Neural cell (in vitro differentiated cells): ENCODE data around the gene DDX51. TPM values are rescaled to one million over a fixed set of nuclear protein-coding genes. Genes with fewer than 3 reads are reported as not detected.

Source experiments
- H2AFZ ChIP-seq: fragments of 200-600, 300-800 bp; sonication (generic), shearing (Covaris generic); 2 replicates; pipeline ENCODE4 v1.6.0; 2014; ENCODE audit warnings: low read depth, mild to moderate bottlenecking, antibody characterized with exemption, low read length, moderate library complexity
- H3F3A ChIP-seq: fragments of 200-600 bp; shearing (Covaris generic); 2 replicates; pipeline ENCODE4 v1.6.1; 2016; ENCODE audit warnings: mild to moderate bottlenecking, moderate library complexity, mixed read lengths, antibody characterized with exemption, low read length; ENCODE audit not compliant: insufficient read depth, poor library complexity, severe bottlenecking
- H3K27ac ChIP-seq: fragments of 200-600, 300-800 bp; sonication (generic), shearing (Covaris generic); 2 replicates; pipeline ENCODE4 v1.5.1; 2014; ENCODE audit warnings: mild to moderate bottlenecking, low read length, moderate library complexity
- H3K27me3 ChIP-seq: fragments of 300-800, 200-600 bp; sonication (generic), shearing (Covaris generic); 2 replicates; pipeline ENCODE4 v1.6.0; 2014; ENCODE audit warnings: mild to moderate bottlenecking, low read depth, low read length, moderate library complexity; ENCODE audit not compliant: insufficient read depth
- H3K36me3 ChIP-seq: fragments of 300-800, 200-600 bp; sonication (generic), shearing (Covaris generic); 2 replicates; pipeline ENCODE4 v1.5.1; 2014; ENCODE audit warnings: mild to moderate bottlenecking, antibody characterized with exemption, low read length, moderate library complexity; ENCODE audit not compliant: insufficient read depth
- H3K4me2 ChIP-seq: fragments of 300-800, 200-600 bp; sonication (generic), shearing (Covaris generic); 2 replicates; pipeline ENCODE4 v1.6.0; 2014; ENCODE audit warnings: mild to moderate bottlenecking, low read length
- H3K4me3 ChIP-seq: fragments of 300-800, 200-600 bp; sonication (generic), shearing (Covaris generic); 2 replicates; pipeline ENCODE4 v1.5.1; 2014; ENCODE audit warnings: mild to moderate bottlenecking, low read length, moderate library complexity
- H3K79me2 ChIP-seq: fragments of 200-600 bp; shearing (Covaris generic); replicated peaks from 2 replicates; pipeline ENCODE4 v1.6.0; 2014; ENCODE audit warnings: mild to moderate bottlenecking, low read length, moderate library complexity; ENCODE audit not compliant: insufficient read depth
- H3K9ac ChIP-seq: fragments of 300-800, 200-600 bp; sonication (generic), shearing (Covaris generic); 2 replicates; pipeline ENCODE4 v1.6.1; 2016; ENCODE audit warnings: mild to moderate bottlenecking, low read length, mixed read lengths
- H3K9me2 ChIP-seq: fragments of 200-600 bp; shearing (Covaris generic); 2 replicates; pipeline ENCODE4 v1.6.1; 2016; ENCODE audit warnings: mild to moderate bottlenecking, low read length, mixed read lengths; ENCODE audit not compliant: insufficient read depth
- H3K9me3 ChIP-seq: fragments of 200-600, 300-800 bp; sonication (generic), shearing (Covaris generic); 2 replicates; pipeline ENCODE4 v1.6.1; 2016; ENCODE audit warnings: mild to moderate bottlenecking, mixed run types, low read length, moderate library complexity, mixed read lengths
- H4K20me1 ChIP-seq: fragments of 200-600 bp; shearing (Covaris generic); 2 replicates; pipeline ENCODE4 v1.6.1; 2016; ENCODE audit warnings: mild to moderate bottlenecking, mixed run types; ENCODE audit not compliant: insufficient read depth
- CTCF ChIP-seq: fragments of 450-650 bp; IDR thresholded peaks from 2 replicates; pipeline ENCODE4 v1.5.1; 2014; ENCODE audit warnings: antibody characterized with exemption, mild to moderate bottlenecking, moderate library complexity; ENCODE audit not compliant: poor library complexity, severe bottlenecking
- EP300 ChIP-seq: fragments of 450-650 bp; conservative IDR thresholded peaks from 2 replicates; pipeline ENCODE4 v1.6.1; 2014; ENCODE audit warnings: antibody characterized with exemption, mild to moderate bottlenecking, moderate library complexity; ENCODE audit not compliant: poor library complexity, severe bottlenecking
- EZH2 ChIP-seq: fragments of 200-600, 300-800 bp; shearing (Covaris generic), sonication (generic); IDR thresholded peaks from 2 replicates; pipeline ENCODE4 v1.6.1; 2014; ENCODE audit warnings: antibody characterized with exemption, low read length, borderline replicate concordance, mild to moderate bottlenecking; ENCODE audit not compliant: insufficient read depth, poor library complexity, severe bottlenecking
- MXI1 ChIP-seq: fragments of 450-650 bp; conservative IDR thresholded peaks from 2 replicates; pipeline ENCODE4 v1.6.1; 2014; ENCODE audit warnings: antibody characterized with exemption, mild to moderate bottlenecking; ENCODE audit not compliant: poor library complexity, severe bottlenecking
- POLR2AphosphoS5 ChIP-seq: IDR thresholded peaks from 2 replicates; pipeline ENCODE4 v1.6.1; 2012
- RAD21 ChIP-seq: fragments of 450-650 bp; conservative IDR thresholded peaks from 2 replicates; pipeline ENCODE4 v1.6.1; 2014; ENCODE audit warnings: antibody characterized with exemption, mild to moderate bottlenecking, moderate library complexity
- SMC3 ChIP-seq: fragments of 450-650 bp; conservative IDR thresholded peaks from 2 replicates; pipeline ENCODE4 v1.6.1; 2014; ENCODE audit warnings: antibody characterized with exemption, mild to moderate bottlenecking, moderate library complexity; ENCODE audit not compliant: poor library complexity
- TAF1 ChIP-seq: IDR thresholded peaks from 2 replicates; pipeline ENCODE4 v1.6.1; 2012; ENCODE audit warnings: low read depth
- polyA plus RNA-seq: library from polyadenylated mRNA; depleted of rRNA; stranded (reverse); fragments of >200 nt; gene quantifications from 2 replicates; pipeline ENCODE4 v1.2.3, GENCODE V29; 2014
- TF ChIP-seq, protein P1 (sequence below): IDR thresholded peaks from 2 replicates; pipeline ENCODE4 v1.6.1; 2012; ENCODE audit warnings: borderline replicate concordance

DDX51 gene
- polyA plus RNA-seq, 1 donor from 2014 or later: 17.6 TPM

- Histone ChIP-seq H3K36me3 (no peaks in the 10 kb centered on the region), H3K27ac (no peak overlapping the region)
Measured at GRCh38 chr12:132143336-132144071, 615 bp downstream of the DDX51 start.

DNA sequence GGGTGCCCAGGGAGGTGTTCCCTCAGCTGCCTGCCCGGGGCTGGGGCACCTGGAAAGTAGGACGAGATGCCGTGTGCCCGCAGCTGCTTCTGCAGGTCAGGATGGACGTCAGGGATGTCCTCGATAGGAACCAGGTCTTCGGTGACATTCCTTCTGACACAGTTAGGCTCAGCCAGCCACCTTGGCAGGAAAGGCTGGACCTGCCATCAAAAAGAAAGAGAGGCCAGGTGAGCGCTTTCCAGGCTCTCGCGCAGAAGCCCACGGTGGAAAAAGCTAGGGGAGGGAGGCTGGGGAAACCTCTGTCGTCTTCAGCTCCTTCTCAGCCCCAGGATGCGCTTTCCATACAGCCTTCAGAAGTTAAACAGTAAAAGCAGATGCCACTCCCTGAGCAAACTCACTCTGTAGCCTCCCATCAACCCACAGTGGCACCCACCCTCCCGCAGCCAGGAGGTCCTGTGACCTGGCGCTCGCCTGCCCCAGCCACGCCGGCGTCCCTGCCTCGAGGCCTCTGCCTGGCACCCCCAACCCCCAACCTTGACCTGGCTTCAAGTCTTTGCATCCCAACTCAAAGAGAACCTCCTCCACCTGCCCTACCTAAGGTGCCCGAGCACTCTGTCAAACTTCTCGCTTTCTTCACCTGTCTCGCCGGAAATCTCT lies 1.3 kb downstream of the DDX51 start:
- no peaks in the 10 kb centered on the region for H4K20me1 ChIP-seq
- no peaks in the 10 kb centered on the region for H3K36me3 ChIP-seq
- peaks cover 19% of the 10 kb centered on the region for H3K79me2 ChIP-seq
- no peaks in the 10 kb centered on the region for H3K9me2 ChIP-seq
- TF ChIP-seq POLR2AphosphoS5 (no peak), MXI1 (no peak)
- TF ChIP-seq, protein P1, sequence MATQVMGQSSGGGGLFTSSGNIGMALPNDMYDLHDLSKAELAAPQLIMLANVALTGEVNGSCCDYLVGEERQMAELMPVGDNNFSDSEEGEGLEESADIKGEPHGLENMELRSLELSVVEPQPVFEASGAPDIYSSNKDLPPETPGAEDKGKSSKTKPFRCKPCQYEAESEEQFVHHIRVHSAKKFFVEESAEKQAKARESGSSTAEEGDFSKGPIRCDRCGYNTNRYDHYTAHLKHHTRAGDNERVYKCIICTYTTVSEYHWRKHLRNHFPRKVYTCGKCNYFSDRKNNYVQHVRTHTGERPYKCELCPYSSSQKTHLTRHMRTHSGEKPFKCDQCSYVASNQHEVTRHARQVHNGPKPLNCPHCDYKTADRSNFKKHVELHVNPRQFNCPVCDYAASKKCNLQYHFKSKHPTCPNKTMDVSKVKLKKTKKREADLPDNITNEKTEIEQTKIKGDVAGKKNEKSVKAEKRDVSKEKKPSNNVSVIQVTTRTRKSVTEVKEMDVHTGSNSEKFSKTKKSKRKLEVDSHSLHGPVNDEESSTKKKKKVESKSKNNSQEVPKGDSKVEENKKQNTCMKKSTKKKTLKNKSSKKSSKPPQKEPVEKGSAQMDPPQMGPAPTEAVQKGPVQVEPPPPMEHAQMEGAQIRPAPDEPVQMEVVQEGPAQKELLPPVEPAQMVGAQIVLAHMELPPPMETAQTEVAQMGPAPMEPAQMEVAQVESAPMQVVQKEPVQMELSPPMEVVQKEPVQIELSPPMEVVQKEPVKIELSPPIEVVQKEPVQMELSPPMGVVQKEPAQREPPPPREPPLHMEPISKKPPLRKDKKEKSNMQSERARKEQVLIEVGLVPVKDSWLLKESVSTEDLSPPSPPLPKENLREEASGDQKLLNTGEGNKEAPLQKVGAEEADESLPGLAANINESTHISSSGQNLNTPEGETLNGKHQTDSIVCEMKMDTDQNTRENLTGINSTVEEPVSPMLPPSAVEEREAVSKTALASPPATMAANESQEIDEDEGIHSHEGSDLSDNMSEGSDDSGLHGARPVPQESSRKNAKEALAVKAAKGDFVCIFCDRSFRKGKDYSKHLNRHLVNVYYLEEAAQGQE: no peak
- peak overlapping the region; percentile 84 for H3K9ac ChIP-seq
- H3K27ac ChIP-seq: no peak overlapping the region
- H3K4me2 ChIP-seq: peak overlapping the region; percentile 91
- no peaks in the 10 kb centered on the region for H3F3A ChIP-seq
- no peak overlapping the region for H2AFZ ChIP-seq
- no peaks in the 10 kb centered on the region for H3K9me3 ChIP-seq
- H3K27me3 ChIP-seq: no peaks in the 10 kb centered on the region
- peak overlapping the region; percentile 82 for H3K4me3 ChIP-seq

More at GRCh38 chr12:132143336-132144071, 615 bp downstream of the DDX51 start:
- H2AFZ ChIP-seq: no peak overlapping the region
- H3F3A ChIP-seq: no peaks in the 10 kb centered on the region
- H3K9me3 ChIP-seq: no peaks in the 10 kb centered on the region
- no peak for TF ChIP-seq POLR2AphosphoS5
- no peak for TF ChIP-seq EP300
- TF ChIP-seq RAD21: no peak
- TF ChIP-seq CTCF: no peak
- TF ChIP-seq, protein P1: no peak
- no peak for TF ChIP-seq SMC3
- no peak for TF ChIP-seq EZH2
- no peak for TF ChIP-seq MXI1
- TF ChIP-seq TAF1: no peak
- H3K9me2 ChIP-seq: no peaks in the 10 kb centered on the region
- H3K79me2 ChIP-seq: peaks cover 19% of the 10 kb centered on the region
- H3K27me3 ChIP-seq: no peaks in the 10 kb centered on the region
- peak overlapping the region; percentile 91 for H3K4me2 ChIP-seq
- peak overlapping the region; percentile 82 for H3K4me3 ChIP-seq
- H3K9ac ChIP-seq: peak overlapping the region; percentile 84
- no peaks in the 10 kb centered on the region for H4K20me1 ChIP-seq
